BJ (cell line): ENCODE measurements around the gene TNS1. TPM values are rescaled to one million over a fixed set of nuclear protein-coding genes. Genes with fewer than 3 reads are reported as not detected.
A peak's percentile ranks its signal among the peaks of the same experiment; 100 is the strongest.
"Not testable (repeated sequence)": the region's sequence is repeated elsewhere in the genome, so short reads cannot be mapped to it uniquely, and the experiment has no call there.

ENCODE experiments used
- CTCF ChIA-PET: fragments of 350-600 bp; formaldehyde crosslinking; extraction: SDS; loops from one replicate; lab custom pipeline; 2021; ENCODE audit warnings: antibody characterized with exemption, inconsistent platforms; lab: Yijun Ruan, JAX
- POLR2A ChIA-PET: fragments of 300-600 bp; sonication (Branson Sonifier 250); formaldehyde crosslinking; extraction: SDS; loops from one replicate; lab custom pipeline; 2021; ENCODE audit warnings: antibody characterized with exemption; lab: Charles Lee
- DNase-seq: peaks from one replicate; pipeline ENCODE4 v3.0.0-alpha.2; 2011; ENCODE audit warnings: low read depth
- H3K27me3 ChIP-seq: 2 replicates; pipeline ENCODE4 v1.6.0; 2011; ENCODE audit warnings: low read length; ENCODE audit not compliant: control insufficient read depth, insufficient read depth
- H3K36me3 ChIP-seq: 2 replicates; pipeline ENCODE4 v1.5.1; 2011; ENCODE audit warnings: low read length; ENCODE audit not compliant: control insufficient read depth, insufficient read depth
- H3K4me3 ChIP-seq: 2 replicates; pipeline ENCODE4 v1.5.1; 2011; ENCODE audit warnings: low read depth, mild to moderate bottlenecking, control low read depth, low read length
- CTCF ChIP-seq: IDR thresholded peaks from 2 replicates; pipeline ENCODE4 v1.5.1; 2011; ENCODE audit warnings: low read depth, mild to moderate bottlenecking, control low read depth, inconsistent platforms, low read length, moderate library complexity; ENCODE audit not compliant: insufficient read depth
- polyA plus RNA-seq: library from polyadenylated mRNA; depleted of rRNA; stranded (reverse); fragments of >200 nt; gene quantifications from 2 replicates; pipeline ENCODE4 v1.2.3, GENCODE V29; 2011

The TNS1 gene
- polyA plus RNA-seq, 1 experiment: 35.6 TPM

- POLR2A ChIA-PET: no interaction called here
- TF ChIP-seq CTCF: no peak
- Histone ChIP-seq H3K4me3 (no peak overlapping the region), H3K27me3 (no peaks in the 10 kb centered on the region), H3K36me3 (no peaks in the 10 kb centered on the region; the same call in 1 of the 2 replicates)
- CTCF ChIA-PET: interaction anchor here (0.6 to 10.8 kb wide), 27 partner anchors 9 to 287 kb away, joined by 3 to 264 read pairs (median 11); partner anchors contain the start of gene RUFY4
- DNase-seq: no peak
These were observed 215.5 kb downstream of the TNS1 start for GRCh38 chr2:217787160-217787877.

GRCh38 chr2:217786560-217786959 is 216.2 kb downstream of the TNS1 start:
- H3K36me3 ChIP-seq, H3K27me3 ChIP-seq, H3K4me3 ChIP-seq, POLR2A ChIA-PET, DNase-seq: not testable (repeated sequence)
- CTCF ChIA-PET: interaction anchor here (0.6 to 10.8 kb wide), 32 partner anchors 10 to 371 kb away, joined by 3 to 264 read pairs (median 9); partner anchors contain the start of gene RUFY4

- no peak overlapping the region for H3K4me3 ChIP-seq
- ChIA-PET POLR2A (no interaction called here), CTCF (interaction anchor here (0.6 to 10.8 kb wide), 54 partner anchors 9 to 469 kb away, joined by 3 to 264 read pairs (median 5); partner anchors contain the start of gene RUFY4)
These were observed 217.2 kb downstream of the TNS1 start for GRCh38 chr2:217785544-217786045.

GRCh38 chr2:217784996-217785543 is 217.7 kb downstream of the TNS1 start:
- Histone ChIP-seq H3K4me3 (no peak overlapping the region), H3K36me3 (no peaks in the 10 kb centered on the region; the same call in 1 of the 2 replicates), H3K27me3 (no peaks in the 10 kb centered on the region)
- ChIA-PET POLR2A (no interaction called here), CTCF (interaction anchor here (0.7 to 10.8 kb wide), 46 partner anchors 9 to 470 kb away, joined by 3 to 264 read pairs (median 6); partner anchors contain the start of gene RUFY4)
- DNase-seq: no peak
- no peak for TF ChIP-seq CTCF

More at GRCh38 chr2:217785544-217786045, 217.2 kb downstream of the TNS1 start:
- Histone ChIP-seq H3K27me3 (no peaks in the 10 kb centered on the region), H3K36me3 (no peaks in the 10 kb centered on the region; the same call in 1 of the 2 replicates)
- TF ChIP-seq CTCF: peak; percentile 95
- no peak for DNase-seq

- CTCF ChIA-PET: interaction anchor here (0.7 to 2.3 kb wide), 5 partner anchors 10 to 287 kb away, joined by 3 to 10 read pairs (median 4); no protein-coding TSS in a partner anchor
- TF ChIP-seq CTCF: no peak
These were observed 219.6 kb downstream of the TNS1 start for GRCh38 chr2:217783243-217783642.

More at GRCh38 chr2:217783243-217783642, 219.6 kb downstream of the TNS1 start:
- Histone ChIP-seq H3K27me3 (no peaks in the 10 kb centered on the region), H3K4me3 (no peak overlapping the region), H3K36me3 (no peaks in the 10 kb centered on the region; the same call in 1 of the 2 replicates)
- no peak for DNase-seq
- POLR2A ChIA-PET: no interaction called here
